ENCODE results near the gene C1orf74.

C1orf74 gene

GRCh38 chr1:209772126-209772525 lies 12.2 kb downstream of the C1orf74 start:
- in situ Hi-C loops (cut with MboI; ENCODE audit: low sequenced_read_pairs) = no loop called here

DNA sequence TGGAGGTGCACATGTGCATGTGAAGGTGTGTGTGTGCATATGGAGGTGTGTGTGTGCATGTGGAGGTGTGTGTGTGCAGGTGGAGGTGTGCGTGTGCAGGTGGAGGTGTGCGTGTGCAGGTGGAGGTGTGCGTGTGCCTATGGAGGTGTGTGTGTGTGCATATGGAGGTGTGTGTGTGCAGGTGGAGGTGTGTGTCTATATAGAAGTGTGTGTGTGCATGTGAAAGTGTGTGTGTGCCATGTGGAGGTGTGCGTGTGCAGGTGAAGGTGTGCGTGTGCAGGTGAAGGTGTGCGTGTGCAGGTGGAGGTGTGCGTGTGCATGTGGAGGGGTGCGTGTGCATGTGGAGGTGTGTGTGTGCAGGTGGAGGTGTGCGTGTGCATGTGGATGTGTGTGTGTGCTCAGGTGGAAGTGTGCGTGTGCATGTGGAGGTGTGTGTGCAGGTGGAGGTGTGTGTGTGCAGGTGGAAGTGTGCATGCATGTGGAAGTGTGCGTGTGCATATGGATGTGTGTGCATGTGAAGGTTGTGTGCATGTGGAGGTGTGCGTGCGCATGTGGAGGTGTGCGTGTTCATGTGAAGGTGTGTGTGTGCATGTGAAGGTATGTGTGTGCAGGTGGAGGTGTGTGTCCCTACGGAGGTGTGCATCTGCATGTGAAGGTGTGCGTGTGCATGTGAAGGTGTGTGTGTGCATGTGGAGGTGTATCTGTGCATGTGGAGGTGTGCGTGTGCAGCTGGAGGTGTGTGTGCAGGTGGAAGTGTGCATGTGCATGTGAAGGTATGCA lies 13.5 kb downstream of the C1orf74 start:
- in situ Hi-C loops (cut with MboI; ENCODE audit: low sequenced_read_pairs) = no loop called here

DNA sequence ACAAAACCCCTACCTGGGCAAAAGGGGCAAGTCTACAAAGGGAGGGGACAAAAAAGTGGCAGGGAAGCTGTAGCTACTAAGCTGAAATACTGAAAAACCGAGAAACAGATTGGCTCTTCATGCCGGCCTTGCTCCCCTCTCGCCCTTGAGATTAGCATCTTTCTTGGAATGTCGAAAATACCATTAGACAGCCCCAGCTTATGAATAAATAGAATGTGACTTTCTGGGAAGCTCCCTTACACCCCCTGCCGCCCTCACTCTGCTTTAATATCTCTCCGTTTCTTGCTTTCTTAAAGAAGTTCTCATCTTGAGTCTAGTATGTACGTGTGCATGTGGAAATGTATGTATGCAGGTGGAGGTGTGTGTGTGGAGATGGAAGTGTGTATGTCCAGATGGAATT lies 14.4 kb downstream of the C1orf74 start:
- in situ Hi-C loops (cut with MboI; ENCODE audit: low sequenced_read_pairs) = no loop called here

DNA sequence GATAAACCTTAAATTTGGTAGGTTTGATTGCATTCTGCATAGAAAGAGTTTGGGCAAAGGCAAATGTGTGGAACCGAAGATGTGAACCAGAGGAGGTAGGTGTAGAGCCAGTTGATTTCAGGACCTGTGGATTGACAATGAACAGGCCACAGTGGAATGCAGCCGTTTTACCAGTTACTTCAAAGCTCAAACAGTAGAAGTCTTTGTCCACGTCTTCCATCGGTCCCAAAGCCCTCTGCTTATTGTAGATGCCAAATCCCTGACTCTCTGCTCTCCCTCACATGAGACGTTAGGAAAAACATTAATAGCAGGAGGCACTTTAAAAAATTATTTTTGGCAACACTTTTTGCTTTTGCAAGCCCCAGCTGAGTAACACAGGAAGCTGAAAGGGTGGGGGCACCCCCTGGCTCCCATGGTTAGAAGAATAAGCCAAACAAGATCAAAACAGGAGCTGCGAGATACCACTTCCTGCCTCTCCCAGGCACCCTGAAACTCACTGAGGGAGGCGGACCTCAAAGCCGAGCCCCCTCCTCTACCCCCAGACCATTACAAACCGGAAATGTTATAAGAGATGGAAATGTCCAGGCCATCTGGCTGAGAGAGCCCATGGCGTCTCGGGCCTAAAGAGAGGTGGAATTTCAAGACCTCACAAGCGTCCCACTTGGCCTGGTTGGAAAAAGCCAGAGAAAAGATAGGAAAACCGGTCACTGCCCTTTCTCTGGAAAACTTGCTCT lies 15.0 kb downstream of the C1orf74 start:
- in situ Hi-C loops (cut with MboI; ENCODE audit: low sequenced_read_pairs) = no loop called here

- in situ Hi-C loops (cut with MboI; ENCODE audit: low sequenced_read_pairs) = no loop called here
Measured at GRCh38 chr1:209768354-209768774, 16.0 kb downstream of the C1orf74 start.

DNA sequence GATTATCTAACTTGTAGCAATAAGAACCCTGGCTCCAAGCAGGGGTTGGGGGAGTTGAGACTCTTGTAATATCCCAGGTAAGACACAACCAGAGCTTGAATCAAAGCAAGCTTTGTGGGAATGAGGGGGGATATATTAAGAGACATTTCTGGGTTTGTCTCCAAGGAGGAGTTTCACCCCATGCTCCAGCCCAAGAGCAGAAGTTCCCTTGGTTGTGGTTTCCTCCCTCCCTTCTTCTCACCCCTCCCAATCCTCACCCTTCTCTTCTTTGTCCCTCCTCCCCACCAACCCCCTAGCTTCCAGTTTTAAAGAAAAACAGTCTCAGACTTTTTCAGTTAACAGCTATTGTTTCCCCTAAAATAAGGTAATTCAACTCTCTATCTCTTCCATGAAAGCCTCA lies 16.7 kb downstream of the C1orf74 start:
- in situ Hi-C loops (cut with MboI; ENCODE audit: low sequenced_read_pairs) = no loop called here

DNA sequence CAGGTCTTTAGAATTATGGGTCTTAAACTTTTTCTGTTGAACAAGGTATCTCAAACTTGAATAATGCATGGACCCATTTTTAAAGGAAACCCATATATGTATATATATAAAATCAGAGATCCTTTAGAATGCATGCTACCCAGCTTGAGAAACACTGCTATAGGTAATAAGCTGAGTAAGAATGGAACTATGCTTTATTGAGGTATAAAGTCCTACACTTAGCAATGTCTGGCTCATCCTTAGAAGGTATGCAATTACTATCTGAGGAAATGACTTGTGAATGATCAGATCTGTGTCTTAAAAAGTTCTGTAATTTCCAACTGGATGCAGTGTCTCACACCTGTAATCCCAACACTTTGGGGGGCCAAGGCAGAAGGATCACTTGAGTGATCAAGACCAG lies 17.3 kb downstream of the C1orf74 start:
- in situ Hi-C loops (cut with MboI; ENCODE audit: low sequenced_read_pairs) = no loop called here

- in situ Hi-C loops (cut with MboI; ENCODE audit: low sequenced_read_pairs) = no loop called here
Measured at GRCh38 chr1:209766051-209766450, 18.3 kb downstream of the C1orf74 start.

- in situ Hi-C loops (cut with MboI; ENCODE audit: low sequenced_read_pairs) = no loop called here
Measured at GRCh38 chr1:209761011-209761635, 23.2 kb downstream of the C1orf74 start.

GRCh38 chr1:209759829-209760359 lies 24.5 kb downstream of the C1orf74 start:
- in situ Hi-C loops (cut with MboI; ENCODE audit: low sequenced_read_pairs) = no loop called here

DNA sequence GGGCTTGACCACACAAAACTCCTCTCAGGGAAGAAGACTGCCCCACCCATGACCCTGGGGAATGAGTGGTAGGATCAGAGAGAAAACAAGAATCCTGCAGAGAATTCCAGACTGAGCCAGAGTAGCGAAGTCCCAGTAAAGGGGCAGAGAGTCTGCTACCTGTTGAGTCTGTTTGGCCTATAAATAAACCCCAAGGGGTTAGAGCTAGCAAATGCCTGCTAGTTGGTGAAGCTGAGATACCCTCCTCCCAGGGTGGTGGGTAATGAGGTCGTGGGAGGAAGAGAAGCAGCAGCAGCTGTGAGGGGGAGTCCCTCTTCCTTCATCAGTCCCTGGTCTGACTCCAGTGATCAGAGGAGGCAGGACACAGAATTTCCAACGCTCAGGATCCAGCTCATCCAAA lies 26.0 kb downstream of the C1orf74 start:
- in situ Hi-C loops (cut with MboI; ENCODE audit: low sequenced_read_pairs) = no loop called here

- in situ Hi-C loops (cut with MboI; ENCODE audit: low sequenced_read_pairs) = no loop called here
Measured at GRCh38 chr1:209756615-209757445, 27.5 kb downstream of the C1orf74 start.

DNA sequence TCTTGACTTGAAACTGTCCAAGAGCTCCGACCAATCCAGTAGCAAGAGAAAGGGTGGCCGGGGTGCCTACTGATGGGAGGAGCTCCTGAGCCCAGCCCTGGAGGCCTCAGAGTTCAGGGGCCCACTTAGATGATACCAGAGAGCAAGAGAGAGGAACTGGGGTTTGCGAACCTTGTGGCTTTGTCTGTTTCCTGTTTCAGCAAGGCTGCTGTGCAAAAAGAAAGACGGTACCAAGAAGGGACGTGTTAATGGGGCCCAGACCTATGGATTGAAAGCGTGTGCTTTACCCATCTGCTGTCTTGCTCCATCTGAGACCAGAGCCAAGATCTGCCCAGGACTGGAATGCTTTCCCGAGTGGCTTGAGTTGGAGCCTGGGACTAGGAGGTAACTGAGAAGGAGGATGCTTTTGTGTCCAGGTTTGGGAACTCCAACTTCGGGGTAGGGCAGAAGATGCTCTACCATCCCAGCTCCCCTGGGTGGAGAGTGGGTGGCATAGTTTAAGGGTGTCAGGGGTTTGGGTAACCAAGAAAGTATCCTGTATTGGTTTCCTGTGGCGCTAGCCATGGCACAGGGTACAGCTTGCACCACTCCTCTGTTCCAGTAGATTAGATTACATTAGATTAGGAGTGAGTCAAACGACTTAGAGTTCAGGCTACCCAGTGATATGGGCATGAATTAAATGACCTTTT lies 28.3 kb downstream of the C1orf74 start, which contains the start of gene TRAF3IP3:
Gene TRAF3IP3 (plus strand): TSS at position 128 of the 689 bp plus-strand sequence. CDS start 3,987 bp downstream, outside the sequence.
- in situ Hi-C loops (cut with MboI; ENCODE audit: low sequenced_read_pairs) = no loop called here

DNA sequence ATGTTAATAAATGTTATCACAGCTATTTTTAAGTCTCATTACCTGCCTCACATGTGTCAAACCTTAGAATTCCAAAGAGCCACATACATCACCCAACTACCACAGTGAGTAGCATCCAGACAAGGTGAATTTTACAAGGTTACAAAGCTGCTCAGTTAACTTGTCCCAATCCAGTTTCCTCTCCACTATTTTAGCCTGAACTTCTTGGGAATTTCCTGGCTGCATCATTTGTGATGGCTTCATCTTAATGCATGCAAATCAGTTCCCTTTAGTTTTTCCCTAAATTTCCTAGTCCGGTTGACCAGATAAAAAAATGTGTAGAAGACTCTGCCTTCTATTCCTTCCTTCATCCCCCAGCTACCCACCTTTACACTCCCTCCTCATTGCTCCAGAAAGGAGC lies 29.1 kb downstream of the C1orf74 start:
- in situ Hi-C loops (cut with MboI; ENCODE audit: low sequenced_read_pairs) = no loop called here

- in situ Hi-C loops (cut with MboI; ENCODE audit: low sequenced_read_pairs) = no loop called here
Measured at GRCh38 chr1:209752890-209753289, 31.5 kb downstream of the C1orf74 start.

GRCh38 chr1:209751627-209752231 lies 32.6 kb downstream of the C1orf74 start:
- in situ Hi-C loops (cut with MboI; ENCODE audit: low sequenced_read_pairs) = no loop called here

- in situ Hi-C loops (cut with MboI; ENCODE audit: low sequenced_read_pairs) = no loop called here
Measured at GRCh38 chr1:209749670-209750323, 34.6 kb downstream of the C1orf74 start.

- in situ Hi-C loops (cut with MboI; ENCODE audit: low sequenced_read_pairs) = no loop called here
Measured at GRCh38 chr1:209749205-209749604, 35.2 kb downstream of the C1orf74 start.

DNA sequence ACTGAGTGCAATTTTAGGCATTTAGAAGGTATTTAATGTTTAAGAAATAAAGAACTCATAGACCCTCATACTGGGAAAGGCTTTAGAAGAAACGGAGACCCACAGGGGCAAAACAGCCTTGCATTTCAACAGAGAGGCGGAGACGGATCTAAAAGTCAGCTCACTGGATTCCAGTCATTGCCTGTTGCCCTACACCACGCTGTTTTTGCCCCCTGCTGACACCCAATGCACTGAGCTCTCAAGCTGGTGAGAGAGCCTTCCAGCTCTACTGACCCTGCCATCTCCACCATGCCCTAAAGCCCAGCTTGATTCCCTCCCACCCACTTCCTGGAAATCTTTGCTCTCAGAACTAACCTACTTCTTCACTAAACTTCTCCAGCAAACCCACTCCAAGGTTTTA lies 35.7 kb downstream of the C1orf74 start:
- in situ Hi-C loops (cut with MboI; ENCODE audit: low sequenced_read_pairs) = no loop called here

Data from hTERT RPE-1 (cell line).